B cell (primary cell): ENCODE data around the gene DDX39B.

Experiments used
- EZH2 ChIP-seq: IDR thresholded peaks from 2 replicates; pipeline ENCODE4 v1.6.1; 2012; ENCODE audit warnings: borderline replicate concordance, low read depth, mild to moderate bottlenecking, moderate library complexity, low read length; ENCODE audit not compliant: insufficient read depth, poor library complexity, severe bottlenecking
- TF ChIP-seq, protein P1 (sequence below): fragments of 200-600 bp; IDR thresholded peaks from one replicate; pipeline ENCODE4 v1.8.0; 2022; ENCODE audit warnings: antibody characterized with exemption, mild to moderate bottlenecking

GRCh38 chr6:31569861-31570536 is 28.2 kb upstream of the DDX39B start:
- TF ChIP-seq, protein P1, sequence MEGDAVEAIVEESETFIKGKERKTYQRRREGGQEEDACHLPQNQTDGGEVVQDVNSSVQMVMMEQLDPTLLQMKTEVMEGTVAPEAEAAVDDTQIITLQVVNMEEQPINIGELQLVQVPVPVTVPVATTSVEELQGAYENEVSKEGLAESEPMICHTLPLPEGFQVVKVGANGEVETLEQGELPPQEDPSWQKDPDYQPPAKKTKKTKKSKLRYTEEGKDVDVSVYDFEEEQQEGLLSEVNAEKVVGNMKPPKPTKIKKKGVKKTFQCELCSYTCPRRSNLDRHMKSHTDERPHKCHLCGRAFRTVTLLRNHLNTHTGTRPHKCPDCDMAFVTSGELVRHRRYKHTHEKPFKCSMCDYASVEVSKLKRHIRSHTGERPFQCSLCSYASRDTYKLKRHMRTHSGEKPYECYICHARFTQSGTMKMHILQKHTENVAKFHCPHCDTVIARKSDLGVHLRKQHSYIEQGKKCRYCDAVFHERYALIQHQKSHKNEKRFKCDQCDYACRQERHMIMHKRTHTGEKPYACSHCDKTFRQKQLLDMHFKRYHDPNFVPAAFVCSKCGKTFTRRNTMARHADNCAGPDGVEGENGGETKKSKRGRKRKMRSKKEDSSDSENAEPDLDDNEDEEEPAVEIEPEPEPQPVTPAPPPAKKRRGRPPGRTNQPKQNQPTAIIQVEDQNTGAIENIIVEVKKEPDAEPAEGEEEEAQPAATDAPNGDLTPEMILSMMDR: no peak
- TF ChIP-seq EZH2: no peak
